Activated T-helper 2 cell treated with anti-CD3 and anti-CD28 coated beads, Interferon-gamma antibody, Interleukin-2, Interleukin-4, amounts not matched to agents 10 μg/mL and 5 μg/mL and 100 μg/mL, durations not matched to agents 14 hours and 24 hours and 36 hours (primary cell): ENCODE results near the gene LETM1. TPM values are rescaled to one million over a fixed set of nuclear protein-coding genes. Genes with fewer than 3 reads are reported as not detected.

Experiments
- DNase-seq: peaks from one replicate; pipeline ENCODE4 v3.0.0; 2021; ENCODE audit warnings: low spot score
- H3K27ac Mint-ChIP-seq: one replicate; pipeline ENCODE4 v1.8.0; 2021; ENCODE audit warnings: mixed read lengths
- H3K27me3 Mint-ChIP-seq: one replicate; pipeline ENCODE4 v1.8.0; 2021; ENCODE audit warnings: low read depth, mixed read lengths
- H3K36me3 Mint-ChIP-seq: one replicate; pipeline ENCODE4 v1.8.0; 2021; ENCODE audit warnings: low read depth, mixed read lengths
- H3K4me1 Mint-ChIP-seq: one replicate; pipeline ENCODE4 v1.8.0; 2021; ENCODE audit warnings: low read depth, mixed read lengths
- H3K4me3 Mint-ChIP-seq: one replicate; pipeline ENCODE4 v1.8.0; 2021; ENCODE audit warnings: low read depth, mild to moderate bottlenecking, moderate library complexity, mixed read lengths
- H3K9me3 Mint-ChIP-seq: one replicate; pipeline ENCODE4 v1.8.0; 2021; ENCODE audit warnings: mixed read lengths
- intact Hi-C: fragments of 100-400 bp; cut with micrococcal nuclease; formaldehyde crosslinking; loops from one replicate; pipeline ENCODE4 v1.15.1; 2023
- total RNA-seq: library from RNA; stranded (reverse); gene quantifications from 2 replicates; pipeline ENCODE4 v1.2.3, GENCODE V29; 2022

The LETM1 gene
- total RNA-seq, 1 donor from 2014 or later: 76.6 TPM

- H3K36me3 Mint-ChIP-seq: no peaks in the 10 kb centered on the region
- H3K27ac Mint-ChIP-seq: no peak overlapping the region
- no peaks in the 10 kb centered on the region for H3K4me1 Mint-ChIP-seq
- no peaks in the 10 kb centered on the region for H3K27me3 Mint-ChIP-seq
- intact Hi-C loops: no loop called here
- no peak overlapping the region for H3K4me3 Mint-ChIP-seq
- no peaks in the 10 kb centered on the region for H3K9me3 Mint-ChIP-seq
- DNase-seq: no peak
Observed at GRCh38 chr4:1804638-1805492, 51.1 kb downstream of the LETM1 start.

GRCh38 chr4:1803523-1804423 lies 52.2 kb downstream of the LETM1 start:
- no peaks in the 10 kb centered on the region for H3K4me1 Mint-ChIP-seq
- no peak overlapping the region for H3K4me3 Mint-ChIP-seq
- no peak overlapping the region for H3K27ac Mint-ChIP-seq
- DNase-seq: no peak
- H3K9me3 Mint-ChIP-seq: no peaks in the 10 kb centered on the region
- no peaks in the 10 kb centered on the region for H3K36me3 Mint-ChIP-seq
- intact Hi-C loops: no loop called here
- no peaks in the 10 kb centered on the region for H3K27me3 Mint-ChIP-seq

- Mint-ChIP-seq H3K4me1 (no peaks in the 10 kb centered on the region), H3K27me3 (no peaks in the 10 kb centered on the region), H3K4me3 (no peak overlapping the region), H3K36me3 (no peaks in the 10 kb centered on the region), H3K27ac (no peak overlapping the region), H3K9me3 (no peaks in the 10 kb centered on the region)
- no peak for DNase-seq
- intact Hi-C loops: no loop called here
Observed at GRCh38 chr4:1802720-1803522, 53.0 kb downstream of the LETM1 start.

- Mint-ChIP-seq H3K27ac (no peak overlapping the region), H3K27me3 (no peaks in the 10 kb centered on the region), H3K4me3 (no peak overlapping the region), H3K4me1 (no peaks in the 10 kb centered on the region), H3K36me3 (no peaks in the 10 kb centered on the region), H3K9me3 (no peaks in the 10 kb centered on the region)
- intact Hi-C loops: no loop called here
- no peak for DNase-seq
Observed at GRCh38 chr4:1802151-1802715, 53.7 kb downstream of the LETM1 start.

GRCh38 chr4:1801286-1801958 lies 54.5 kb downstream of the LETM1 start:
- Mint-ChIP-seq H3K4me1 (no peaks in the 10 kb centered on the region), H3K4me3 (no peak overlapping the region), H3K9me3 (no peaks in the 10 kb centered on the region), H3K27me3 (peaks cover 5% of the 10 kb centered on the region), H3K36me3 (no peaks in the 10 kb centered on the region), H3K27ac (no peak overlapping the region)
- intact Hi-C loops: no loop called here
- DNase-seq: no peak

- H3K27ac Mint-ChIP-seq: no peak overlapping the region
- H3K4me3 Mint-ChIP-seq: no peak overlapping the region
- H3K27me3 Mint-ChIP-seq: peaks cover 11% of the 10 kb centered on the region
- H3K4me1 Mint-ChIP-seq: no peaks in the 10 kb centered on the region
- no peak for DNase-seq
- no peaks in the 10 kb centered on the region for H3K9me3 Mint-ChIP-seq
- intact Hi-C loops: no loop called here
- H3K36me3 Mint-ChIP-seq: no peaks in the 10 kb centered on the region
Observed at GRCh38 chr4:1800805-1801204, 55.2 kb downstream of the LETM1 start.

- Mint-ChIP-seq H3K4me3 (no peak overlapping the region), H3K4me1 (no peaks in the 10 kb centered on the region), H3K27ac (no peak overlapping the region), H3K36me3 (no peaks in the 10 kb centered on the region), H3K9me3 (no peaks in the 10 kb centered on the region), H3K27me3 (peaks cover 12% of the 10 kb centered on the region)
- no peak for DNase-seq
- intact Hi-C loops: no loop called here
Observed at GRCh38 chr4:1799387-1800375, 56.3 kb downstream of the LETM1 start.

- H3K9me3 Mint-ChIP-seq: no peaks in the 10 kb centered on the region
- no peaks in the 10 kb centered on the region for H3K4me1 Mint-ChIP-seq
- no peak overlapping the region for H3K4me3 Mint-ChIP-seq
- no peak for DNase-seq
- H3K27ac Mint-ChIP-seq: no peak overlapping the region
- no peaks in the 10 kb centered on the region for H3K36me3 Mint-ChIP-seq
- H3K27me3 Mint-ChIP-seq: peaks cover 12% of the 10 kb centered on the region
- intact Hi-C loops: no loop called here
Observed at GRCh38 chr4:1798580-1799386, 57.2 kb downstream of the LETM1 start.

- Mint-ChIP-seq H3K4me3 (no peak overlapping the region), H3K27ac (no peak overlapping the region), H3K36me3 (no peaks in the 10 kb centered on the region), H3K27me3 (peaks cover 12% of the 10 kb centered on the region), H3K4me1 (no peaks in the 10 kb centered on the region), H3K9me3 (no peaks in the 10 kb centered on the region)
- intact Hi-C loops: no loop called here
- no peak for DNase-seq
Observed at GRCh38 chr4:1797861-1798579, 57.9 kb downstream of the LETM1 start.

GRCh38 chr4:1797298-1797860 lies 58.6 kb downstream of the LETM1 start:
- Mint-ChIP-seq H3K27ac (no peak overlapping the region), H3K9me3 (no peaks in the 10 kb centered on the region), H3K4me1 (no peaks in the 10 kb centered on the region), H3K4me3 (no peak overlapping the region), H3K36me3 (no peaks in the 10 kb centered on the region), H3K27me3 (peaks cover 12% of the 10 kb centered on the region)
- intact Hi-C loops: no loop called here
- no peak for DNase-seq
